K562 (cell line): ENCODE measurements around the gene ACTRT2.

ENCODE experiments used
- ATF2 ChIP-seq: sonication (generic); formaldehyde crosslinking; IDR thresholded peaks from 2 replicates; pipeline ENCODE4 v1.8.1; 2022; ENCODE audit warnings: missing genetic modification reagents
- MAZ ChIP-seq, 2 experiments: fragments of 450-650 bp in 1 of 2; sonication (generic) in 1 of 2; formaldehyde crosslinking; IDR thresholded peaks in 1 of 2; conservative IDR thresholded peaks in 1 of 2; 2 replicates each; pipeline versions ENCODE4 v1.4.0 to v1.5.0; 2020; ENCODE audit warnings: mild to moderate bottlenecking in 1 of 2, missing genetic modification reagents in 1 of 2
- MLLT1 ChIP-seq, 2 experiments: fragments of 450-650 bp; IDR thresholded peaks; 2 replicates each; pipeline ENCODE4 v1.6.1; 2016
- NR2C2 ChIP-seq, 2 experiments: fragments of 200-800 bp in 1 of 2; sonication (Bioruptor generic) in 1 of 2; sonication (generic) in 1 of 2; formaldehyde crosslinking in 1 of 2; IDR thresholded peaks; 2 replicates each; pipeline versions ENCODE4 v1.6.1 to v1.8.0; 2016 to 2022; ENCODE audit warnings: mild to moderate bottlenecking in 1 of 2, missing compliant biosample characterization in 1 of 2, missing genetic modification characterization in 1 of 2, missing genetic modification reagents in 1 of 2
- PML ChIP-seq: IDR thresholded peaks from 2 replicates; pipeline ENCODE4 v1.6.1; 2012; ENCODE audit warnings: low read length, inconsistent platforms
- RFX7 ChIP-seq: fragments of 250-450 bp; sonication (Bioruptor Pico); IDR thresholded peaks from 2 replicates; pipeline ENCODE4 v1.5.1; 2021; ENCODE audit warnings: mild to moderate bottlenecking
- ZNF133 ChIP-seq: fragments of 250-450 bp; sonication (Bioruptor Pico); IDR thresholded peaks from 2 replicates; pipeline ENCODE4 v1.4.0; 2020; ENCODE audit warnings: mild to moderate bottlenecking

GRCh38 chr1:3066250-3066711, 45.0 kb downstream of the ACTRT2 start:
- TF ChIP-seq NR2C2 (CRISPR knock-in tag; IDR thresholded peaks at IDR 0.05) (no peak), NR2C2 (tag; IDR thresholded peaks at IDR 0.05) (no peak), ATF2 (no peak), ZNF133 (CRISPR knock-in tag) (no peak), MLLT1 (IDR thresholded peaks at IDR 0.05) (no peak), RFX7 (CRISPR knock-in tag) (no peak), PML (no peak), MAZ (CRISPR knock-in tag; conservative IDR thresholded peaks at IDR 0.05 in 1 of 2, IDR thresholded peaks at IDR 0.05 in 1 of 2) (no peak)
